Measurements from ENCODE around the gene ABLIM1.

GRCh38 chr10:114436941-114437340 is 221.1 kb downstream of the ABLIM1 start:
- TF ChIP-seq, protein P1, sequence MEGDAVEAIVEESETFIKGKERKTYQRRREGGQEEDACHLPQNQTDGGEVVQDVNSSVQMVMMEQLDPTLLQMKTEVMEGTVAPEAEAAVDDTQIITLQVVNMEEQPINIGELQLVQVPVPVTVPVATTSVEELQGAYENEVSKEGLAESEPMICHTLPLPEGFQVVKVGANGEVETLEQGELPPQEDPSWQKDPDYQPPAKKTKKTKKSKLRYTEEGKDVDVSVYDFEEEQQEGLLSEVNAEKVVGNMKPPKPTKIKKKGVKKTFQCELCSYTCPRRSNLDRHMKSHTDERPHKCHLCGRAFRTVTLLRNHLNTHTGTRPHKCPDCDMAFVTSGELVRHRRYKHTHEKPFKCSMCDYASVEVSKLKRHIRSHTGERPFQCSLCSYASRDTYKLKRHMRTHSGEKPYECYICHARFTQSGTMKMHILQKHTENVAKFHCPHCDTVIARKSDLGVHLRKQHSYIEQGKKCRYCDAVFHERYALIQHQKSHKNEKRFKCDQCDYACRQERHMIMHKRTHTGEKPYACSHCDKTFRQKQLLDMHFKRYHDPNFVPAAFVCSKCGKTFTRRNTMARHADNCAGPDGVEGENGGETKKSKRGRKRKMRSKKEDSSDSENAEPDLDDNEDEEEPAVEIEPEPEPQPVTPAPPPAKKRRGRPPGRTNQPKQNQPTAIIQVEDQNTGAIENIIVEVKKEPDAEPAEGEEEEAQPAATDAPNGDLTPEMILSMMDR (IDR thresholded peaks at IDR 0.05): no peak
- TF ChIP-seq ZFX (IDR thresholded peaks at IDR 0.05; ENCODE audit: borderline replicate concordance): no peak

All from 22Rv1 (cell line).